NCI-H2227 treated with DMSO at 0.1 percent for 48 hours (cell line): ENCODE results near the gene DNAJC7.

ENCODE experiments used
- DNase-seq: peaks from one replicate; lab custom pipeline; 2025; lab: John Stamatoyannopoulos, UW

Gene DNAJC7, protein sequence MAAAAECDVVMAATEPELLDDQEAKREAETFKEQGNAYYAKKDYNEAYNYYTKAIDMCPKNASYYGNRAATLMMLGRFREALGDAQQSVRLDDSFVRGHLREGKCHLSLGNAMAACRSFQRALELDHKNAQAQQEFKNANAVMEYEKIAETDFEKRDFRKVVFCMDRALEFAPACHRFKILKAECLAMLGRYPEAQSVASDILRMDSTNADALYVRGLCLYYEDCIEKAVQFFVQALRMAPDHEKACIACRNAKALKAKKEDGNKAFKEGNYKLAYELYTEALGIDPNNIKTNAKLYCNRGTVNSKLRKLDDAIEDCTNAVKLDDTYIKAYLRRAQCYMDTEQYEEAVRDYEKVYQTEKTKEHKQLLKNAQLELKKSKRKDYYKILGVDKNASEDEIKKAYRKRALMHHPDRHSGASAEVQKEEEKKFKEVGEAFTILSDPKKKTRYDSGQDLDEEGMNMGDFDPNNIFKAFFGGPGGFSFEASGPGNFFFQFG

DNA sequence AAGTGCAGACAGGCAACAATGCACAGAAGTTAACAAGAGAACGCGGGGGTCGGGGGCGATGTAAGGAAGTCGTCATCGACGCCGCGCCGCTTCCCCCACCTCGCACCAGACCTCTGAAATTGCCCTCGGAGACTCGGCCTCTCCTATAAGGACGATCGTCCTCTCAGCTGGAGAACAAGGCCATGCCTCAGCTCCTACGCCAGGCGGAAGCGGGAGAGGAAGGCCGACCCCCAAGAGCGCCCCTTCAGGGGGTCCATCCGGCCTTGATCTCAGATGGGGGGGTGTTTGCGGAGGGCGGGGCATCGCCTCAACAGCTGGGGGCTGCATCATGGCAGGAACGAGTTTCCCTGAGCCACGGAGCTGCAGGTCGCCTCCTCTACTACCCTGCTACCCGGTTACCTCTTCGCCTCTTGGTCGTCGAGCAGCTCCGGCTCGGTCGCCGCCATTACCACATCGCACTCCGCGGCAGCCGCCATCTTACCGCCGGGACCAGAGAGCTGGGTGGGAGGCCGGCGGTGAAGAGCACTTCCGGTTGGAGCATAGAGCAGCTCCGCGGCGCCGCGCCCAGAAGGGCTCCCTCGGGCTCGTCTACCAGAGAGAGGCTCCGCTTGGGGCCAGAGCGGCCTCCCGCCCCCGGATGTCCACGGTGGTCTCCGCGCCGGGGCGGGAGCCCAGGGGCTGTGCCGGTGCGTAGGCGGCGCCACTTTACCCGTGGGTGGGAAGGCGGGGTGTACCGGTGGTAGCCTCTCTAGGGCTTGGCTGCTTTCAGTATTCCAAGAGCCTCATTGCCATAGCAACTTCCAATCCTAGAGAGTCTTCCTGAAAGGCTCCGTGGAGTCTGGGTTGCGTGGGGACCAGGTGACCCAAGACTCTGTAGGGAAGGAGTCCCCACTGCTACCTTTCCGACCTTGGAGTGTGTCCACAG lies at the start of gene DNAJC7:
DNAJC7 (minus strand) TSS at position 499 of the 925 bp plus-strand sequence; CDS start at position 476, 23 bp downstream.
- DNase-seq = peak; percentile 95

DNA sequence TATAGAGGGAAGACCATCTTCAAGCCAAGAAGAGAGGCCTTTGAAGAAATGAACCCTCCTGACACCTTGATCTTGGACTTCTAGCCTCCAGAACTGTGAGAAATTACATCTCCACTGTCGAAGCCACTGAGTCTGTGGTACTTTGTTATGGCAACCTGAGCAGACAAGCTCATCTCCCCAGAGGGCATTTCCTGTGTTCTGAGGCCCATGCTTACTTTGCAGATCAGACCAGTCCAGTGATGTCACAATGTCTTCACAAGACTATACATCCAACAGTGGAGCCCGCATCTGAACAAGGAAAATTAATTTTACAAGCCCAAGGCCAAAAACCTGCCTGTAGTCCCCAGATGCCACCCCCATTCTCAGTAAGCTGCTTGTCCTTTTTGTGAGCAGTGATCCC lies 48.0 kb upstream of the DNAJC7 start:
- no peak for DNase-seq

DNA sequence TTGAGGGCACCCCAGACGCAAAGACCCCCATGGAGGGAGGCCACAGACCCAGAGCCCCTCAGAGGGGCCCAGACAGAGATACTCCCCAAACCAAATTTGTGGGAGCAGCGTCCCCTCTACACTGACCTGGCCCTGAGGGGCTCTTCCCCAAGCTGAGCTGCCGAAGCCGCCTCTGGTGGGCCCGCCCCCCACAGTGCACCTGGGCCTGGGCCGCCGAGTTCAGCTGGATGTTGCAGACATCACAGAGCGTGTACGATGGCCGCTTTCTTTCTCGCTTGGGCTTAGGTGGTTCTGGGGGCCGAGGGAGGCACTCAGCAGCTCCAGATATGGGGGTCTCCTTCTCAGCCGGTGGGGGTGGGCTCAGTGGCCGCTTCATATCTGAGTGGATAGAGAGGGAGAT lies 45.4 kb upstream of the DNAJC7 start:
- no peak for DNase-seq

DNA sequence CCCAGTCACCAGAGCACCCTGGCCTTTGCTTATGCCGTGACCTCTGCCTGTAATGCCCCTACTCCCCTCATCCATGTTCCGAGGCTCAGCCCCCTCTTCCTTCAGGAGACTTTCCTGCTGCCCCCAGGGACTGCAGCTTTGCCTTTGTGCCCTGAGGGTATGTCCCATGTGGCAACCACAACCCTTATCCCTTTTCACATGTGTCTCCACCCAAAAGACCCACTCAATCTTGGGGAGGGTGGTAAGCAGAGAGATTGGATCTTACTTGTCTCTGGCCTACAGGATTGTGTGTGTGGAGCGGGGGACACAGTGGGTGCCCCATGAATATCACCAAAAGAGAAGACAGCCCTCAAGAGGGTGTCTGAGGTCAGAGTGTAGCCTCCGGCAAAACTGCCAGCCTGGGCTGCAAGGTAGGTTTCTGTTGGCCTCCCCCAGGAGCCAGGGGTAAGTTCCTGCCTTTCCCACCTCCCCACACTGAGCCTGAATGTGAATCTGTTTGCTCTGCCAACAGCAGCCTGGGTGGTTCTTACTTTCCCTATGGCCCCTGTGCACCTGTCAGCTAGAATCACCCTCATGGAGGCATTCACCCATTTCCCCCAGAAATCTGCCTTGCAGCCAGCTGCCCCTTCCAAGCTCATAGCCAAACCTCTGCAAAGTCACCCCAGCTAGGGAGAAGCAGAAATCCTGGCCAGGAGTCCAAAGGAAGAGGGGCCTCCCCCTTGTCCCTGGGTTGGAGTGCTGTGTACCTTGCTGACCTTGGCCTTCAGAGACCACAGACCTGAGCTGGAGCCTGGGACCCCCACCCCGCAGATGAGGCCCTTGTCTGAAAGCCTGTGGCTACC lies 44.6 kb upstream of the DNAJC7 start:
- DNase-seq = no peak

DNA sequence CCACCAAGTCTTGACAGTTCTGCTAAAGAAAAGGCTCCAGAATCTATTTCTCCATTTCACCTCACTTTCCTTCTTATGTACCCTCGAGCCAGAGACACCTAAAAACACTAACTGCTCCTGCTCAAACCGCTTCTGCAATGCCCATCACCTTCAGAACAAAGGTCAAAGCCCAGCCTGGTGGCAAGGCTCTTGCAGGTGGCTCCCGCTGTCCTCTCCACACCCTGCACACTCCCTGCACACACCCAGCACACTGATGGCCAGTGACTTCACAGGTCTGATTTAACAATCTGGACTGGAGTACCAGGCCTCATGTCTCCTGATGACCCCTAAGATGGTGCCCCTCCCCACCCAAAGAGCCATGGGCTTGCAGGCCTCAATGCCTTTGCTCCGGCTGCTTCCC lies 43.0 kb upstream of the DNAJC7 start:
- DNase-seq = no peak

DNA sequence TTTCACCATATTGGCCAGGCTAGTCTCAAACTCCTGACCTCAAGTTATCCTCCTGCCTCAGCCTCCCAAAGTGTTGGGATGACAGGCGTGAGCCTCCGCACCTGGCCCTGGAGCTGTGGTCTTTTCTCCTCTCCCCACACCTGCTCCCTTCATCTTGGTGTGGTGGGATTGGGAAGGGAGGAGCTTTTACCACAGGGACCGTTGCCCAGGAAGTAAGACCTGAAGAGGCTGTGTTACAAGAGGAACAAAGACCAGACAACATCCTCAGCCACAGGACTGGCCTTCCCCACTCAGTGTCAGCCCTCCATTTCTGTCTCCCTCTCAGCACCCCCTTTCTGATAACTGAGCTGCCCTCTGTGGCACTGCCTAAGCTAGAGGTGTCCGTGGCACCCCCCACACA lies 42.6 kb upstream of the DNAJC7 start:
- DNase-seq = no peak

DNA sequence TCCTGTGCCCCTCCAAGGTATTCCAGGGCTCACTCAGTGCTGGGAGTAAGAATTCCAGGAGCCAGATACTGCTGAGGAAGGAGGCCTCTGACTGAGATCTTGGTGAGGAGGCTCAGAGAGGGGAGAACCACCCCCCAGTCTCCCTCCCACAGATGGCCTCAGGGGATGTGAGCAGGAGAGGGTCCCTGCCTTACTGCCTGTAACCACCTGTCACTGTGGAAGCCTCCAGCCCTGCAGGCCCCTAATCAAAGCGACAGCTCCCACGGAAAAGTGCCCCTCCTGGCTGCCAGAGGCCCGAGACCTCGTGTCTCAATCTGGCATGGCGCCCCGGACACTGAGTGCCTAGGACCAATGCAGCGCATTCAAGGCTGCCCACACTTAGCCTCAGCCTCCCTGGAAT lies 40.8 kb upstream of the DNAJC7 start:
- no peak for DNase-seq

DNA sequence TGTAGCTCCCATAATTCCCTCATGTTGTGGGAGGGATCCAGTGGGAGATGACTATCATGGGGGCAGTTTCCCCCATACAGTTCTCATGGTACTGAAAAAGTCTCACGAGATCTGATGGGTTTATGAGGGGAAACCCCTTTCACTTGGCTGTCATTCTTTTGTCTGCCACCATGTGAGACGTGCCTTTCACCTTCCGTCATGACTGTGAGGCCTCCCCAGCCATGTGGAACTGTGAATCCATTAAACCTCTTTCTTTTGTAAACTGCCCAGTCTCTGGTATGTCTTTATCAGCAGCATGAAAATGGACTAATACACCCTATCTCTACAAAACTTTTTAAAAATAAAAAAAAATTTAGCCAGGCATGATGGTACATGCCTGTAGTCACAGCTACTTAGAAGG lies 39.4 kb upstream of the DNAJC7 start:
- no peak for DNase-seq

DNA sequence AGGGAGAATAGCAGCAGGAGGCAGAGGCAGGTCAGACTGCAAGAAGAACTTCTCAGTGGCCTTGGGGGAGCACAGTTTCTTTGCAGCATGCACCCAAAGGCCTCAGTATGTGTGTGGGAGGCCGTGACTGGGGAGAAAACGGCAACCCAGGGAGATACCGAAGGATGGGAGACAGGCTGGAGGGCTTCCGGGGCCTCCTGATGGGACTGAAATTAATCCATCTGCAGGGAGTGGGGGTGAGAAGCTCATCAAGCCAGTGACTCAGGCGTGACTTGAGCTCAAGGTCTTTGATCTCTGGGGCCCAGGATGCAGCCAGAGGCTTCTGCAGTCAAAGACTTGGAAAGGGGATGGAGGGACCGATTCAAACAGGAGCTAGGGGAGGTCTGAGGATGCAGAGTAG lies 38.3 kb upstream of the DNAJC7 start:
- DNase-seq = no peak

DNA sequence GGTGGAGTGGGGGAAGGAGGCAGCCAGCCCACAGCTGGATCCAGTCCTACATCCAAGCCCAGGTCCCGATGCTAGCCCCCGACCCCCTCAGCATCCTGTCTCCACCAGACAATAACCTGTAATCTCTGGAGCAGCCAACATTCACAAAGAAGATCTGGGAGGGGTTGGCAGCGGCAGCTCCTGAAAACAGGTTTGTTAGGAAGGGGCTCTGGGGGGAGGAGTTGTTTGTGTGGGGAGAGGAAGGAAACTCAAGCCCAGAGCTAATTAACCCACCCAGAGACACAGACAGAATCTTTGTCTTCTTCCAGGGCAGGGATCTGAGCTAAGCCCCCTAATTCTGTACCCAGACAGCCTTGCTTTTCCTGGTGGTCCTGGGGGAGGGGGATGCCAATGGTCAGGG lies 37.8 kb upstream of the DNAJC7 start:
- no peak for DNase-seq

DNA sequence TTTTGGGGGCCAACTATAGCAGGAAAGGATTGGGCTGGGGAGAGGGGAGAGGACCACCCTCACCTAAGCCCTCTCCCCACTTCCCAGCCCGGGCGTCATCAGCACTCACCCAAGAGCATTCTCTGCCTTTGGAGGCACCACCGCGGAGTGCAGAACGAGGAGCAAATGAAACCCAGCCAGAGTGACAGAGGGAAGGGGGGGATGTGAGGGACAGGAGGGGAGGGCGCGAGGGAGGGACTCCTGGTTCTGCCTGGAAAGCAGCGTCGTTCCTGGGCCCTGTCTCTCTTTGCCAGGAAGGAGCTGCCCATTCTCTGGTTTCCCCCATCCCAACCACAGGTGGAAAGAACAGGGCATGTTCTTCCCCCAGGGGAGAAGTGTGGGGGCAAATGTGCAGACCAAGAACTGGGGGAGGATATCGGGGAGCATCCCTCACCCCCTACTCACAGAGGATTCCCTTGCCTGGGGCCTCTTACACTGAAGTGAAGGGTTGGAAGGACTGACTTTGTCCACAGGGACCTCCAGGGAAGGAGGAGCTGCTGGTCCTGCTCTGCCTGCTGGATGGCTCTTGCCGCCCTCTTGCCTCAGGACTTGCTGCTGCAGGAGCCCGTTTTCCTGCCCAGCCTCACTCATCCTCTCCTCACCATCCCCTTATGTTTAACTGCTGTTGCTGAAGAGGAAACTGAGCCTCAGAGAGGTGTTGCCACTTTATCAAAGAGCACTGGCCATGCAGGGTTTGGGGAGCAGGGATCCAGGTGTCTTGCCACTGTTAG lies 36.7 kb upstream of the DNAJC7 start:
- DNase-seq = no peak

DNA sequence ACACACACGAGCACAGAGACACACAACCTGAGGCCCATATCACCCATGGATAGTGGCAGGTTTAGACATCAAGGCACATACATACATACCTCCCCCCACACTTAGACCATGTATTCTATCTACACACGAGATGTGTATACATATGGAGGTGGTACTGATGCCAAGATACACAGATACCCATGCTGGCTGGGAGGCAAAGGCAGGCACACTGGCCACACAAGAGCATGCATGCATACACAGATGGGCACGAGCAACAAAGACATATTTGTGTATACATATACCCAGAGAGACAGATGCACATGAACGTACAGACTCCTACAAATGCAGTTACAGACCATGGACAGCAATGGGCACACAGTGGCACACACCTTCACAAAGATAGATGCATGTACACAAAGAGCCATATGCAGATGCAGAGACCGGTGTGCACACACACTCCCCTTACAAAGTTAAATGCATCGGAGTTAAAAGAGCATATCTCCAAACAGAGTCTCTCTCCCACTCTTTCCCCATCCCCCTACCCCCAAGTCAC lies 35.2 kb upstream of the DNAJC7 start:
- DNase-seq = no peak

DNA sequence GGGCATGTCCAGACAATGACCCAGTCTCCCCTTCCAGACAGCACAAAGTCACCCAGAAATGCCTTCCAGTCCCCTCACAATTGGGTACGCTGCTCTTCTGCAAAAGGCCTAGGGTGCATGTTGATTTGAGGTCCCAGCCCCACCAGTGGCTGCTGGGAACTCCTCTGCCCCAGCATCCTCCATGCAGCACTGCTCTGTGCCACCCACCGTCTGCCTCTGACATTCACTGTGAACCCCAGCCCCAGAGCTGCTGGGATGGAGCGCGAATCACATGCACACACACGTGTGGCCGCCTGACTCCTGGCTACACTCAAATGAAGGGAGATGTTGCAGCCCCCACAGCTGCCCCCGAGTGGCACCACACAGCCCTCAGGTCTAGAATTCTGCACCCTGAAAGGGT lies 34.4 kb upstream of the DNAJC7 start:
- DNase-seq = no peak

DNA sequence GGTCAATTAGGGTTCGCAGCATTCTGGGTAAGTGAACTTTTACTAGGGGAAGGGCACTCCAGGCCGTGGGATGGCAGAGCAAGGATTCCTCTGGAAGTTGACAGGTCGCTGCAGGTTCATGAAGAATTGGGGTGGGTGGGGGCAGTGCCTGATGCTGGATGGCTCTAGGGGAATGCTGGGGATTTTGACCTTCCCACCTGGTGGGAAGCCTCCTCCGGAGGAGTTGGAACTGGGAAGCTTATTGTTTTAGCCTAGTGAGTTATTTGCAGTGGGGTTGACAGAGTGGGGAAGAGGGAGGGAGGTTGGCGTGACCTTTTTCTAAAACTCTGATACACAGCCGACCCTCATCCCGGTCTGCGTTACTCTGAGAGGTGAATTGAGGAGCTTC lies 33.8 kb upstream of the DNAJC7 start:
- DNase-seq = no peak

DNA sequence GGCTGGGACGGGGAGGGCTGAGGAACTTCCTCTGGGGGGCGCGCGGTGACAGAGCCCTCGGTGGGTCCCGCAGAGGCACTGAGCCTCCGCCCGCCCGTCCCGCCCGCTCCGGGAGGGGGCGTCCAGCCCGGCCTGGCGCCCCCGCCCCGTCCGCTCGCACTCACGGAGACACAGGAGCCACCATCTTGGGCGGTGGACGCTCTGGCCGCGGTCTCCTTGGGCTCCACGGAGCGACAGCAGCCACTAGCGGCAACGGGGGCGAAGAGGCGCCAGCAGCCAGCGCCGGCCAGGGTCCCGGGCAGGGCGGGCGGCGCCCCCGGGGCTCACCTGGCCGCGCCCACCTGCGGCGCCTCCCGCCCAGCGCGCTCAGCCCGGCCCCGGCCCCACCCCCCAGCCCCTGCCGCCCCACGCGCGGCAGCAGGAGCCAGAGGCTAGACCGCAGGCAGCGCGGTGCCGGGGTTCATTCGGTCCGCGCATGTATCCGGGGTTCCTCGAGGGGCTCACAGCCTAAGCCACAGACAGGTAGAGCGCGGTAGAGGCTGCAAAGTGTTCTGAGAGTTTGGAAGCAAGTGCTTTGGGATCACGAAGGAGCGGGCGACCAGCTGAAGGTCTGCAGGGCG lies 33.3 kb upstream of the DNAJC7 start, which contains the start of gene C17orf113:
C17orf113 (minus strand) TSS at position 209 of the 620 bp plus-strand sequence. CDS start 7,225 bp downstream, outside the sequence.
- peak; percentile 57 for DNase-seq

DNA sequence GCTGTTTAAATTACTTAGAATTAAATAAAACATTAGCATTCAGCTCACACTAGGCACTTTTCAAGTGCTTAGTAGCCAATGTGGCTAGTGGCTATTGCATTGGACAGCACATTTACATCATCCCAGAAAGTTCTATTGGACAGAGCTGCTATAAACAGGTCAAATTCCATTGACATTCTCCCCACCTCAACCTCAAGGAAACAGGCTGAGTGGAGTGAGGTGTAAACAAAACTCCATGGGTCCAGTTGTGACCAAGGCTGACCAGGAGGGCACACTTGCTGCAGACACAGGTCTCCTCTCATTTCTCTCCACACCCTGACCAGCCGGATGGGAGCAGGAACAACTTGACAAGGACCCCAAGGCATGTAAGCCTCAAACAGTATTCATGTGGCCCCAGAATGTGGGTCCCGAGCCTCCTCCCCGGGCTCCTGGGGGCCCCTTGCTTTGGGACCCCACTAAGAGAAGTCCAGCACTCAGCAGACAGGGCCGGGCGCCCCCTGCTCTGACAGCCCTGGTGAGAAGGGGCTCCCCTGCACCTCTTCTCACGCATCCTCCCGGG lies 32.7 kb upstream of the DNAJC7 start:
- no peak for DNase-seq

DNA sequence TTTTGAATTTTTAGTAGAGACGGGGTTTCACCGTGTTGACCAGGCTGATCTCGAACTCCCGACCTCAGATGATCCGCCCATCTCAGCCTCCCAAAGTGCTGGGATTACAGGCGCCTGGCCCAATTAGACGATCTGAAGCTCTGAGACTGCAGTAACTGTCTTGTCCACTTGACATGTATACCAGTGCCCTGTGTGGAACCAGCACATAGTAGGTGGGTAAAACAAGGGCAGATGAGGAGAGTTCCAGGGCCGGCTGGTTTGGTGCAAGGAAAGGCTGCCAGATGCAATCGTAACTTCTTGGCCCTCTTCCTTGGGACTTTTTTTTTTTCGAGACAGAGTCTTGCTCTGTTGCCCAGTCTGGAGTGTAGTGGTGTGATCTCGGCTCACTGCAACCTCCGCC lies 30.1 kb upstream of the DNAJC7 start:
- DNase-seq = no peak

DNA sequence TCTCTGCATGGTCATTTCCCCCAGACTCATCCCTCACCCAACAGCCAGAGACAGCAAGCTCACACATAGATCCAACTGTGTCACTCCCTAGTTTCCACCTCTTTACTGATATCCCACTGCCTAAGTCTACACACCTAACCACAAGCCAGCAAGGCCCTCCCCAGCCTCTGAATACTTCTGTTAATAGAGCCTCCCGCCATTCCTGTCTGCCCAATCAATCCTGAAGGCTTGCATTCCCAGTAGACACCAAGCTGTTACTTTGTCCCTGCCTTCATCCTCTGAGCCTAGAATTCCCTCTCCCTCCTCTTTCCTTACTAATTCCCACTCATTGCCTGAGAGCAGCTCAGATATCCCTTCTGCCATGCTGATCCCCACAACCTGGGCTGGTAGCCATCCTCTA lies 28.5 kb upstream of the DNAJC7 start:
- no peak for DNase-seq

DNA sequence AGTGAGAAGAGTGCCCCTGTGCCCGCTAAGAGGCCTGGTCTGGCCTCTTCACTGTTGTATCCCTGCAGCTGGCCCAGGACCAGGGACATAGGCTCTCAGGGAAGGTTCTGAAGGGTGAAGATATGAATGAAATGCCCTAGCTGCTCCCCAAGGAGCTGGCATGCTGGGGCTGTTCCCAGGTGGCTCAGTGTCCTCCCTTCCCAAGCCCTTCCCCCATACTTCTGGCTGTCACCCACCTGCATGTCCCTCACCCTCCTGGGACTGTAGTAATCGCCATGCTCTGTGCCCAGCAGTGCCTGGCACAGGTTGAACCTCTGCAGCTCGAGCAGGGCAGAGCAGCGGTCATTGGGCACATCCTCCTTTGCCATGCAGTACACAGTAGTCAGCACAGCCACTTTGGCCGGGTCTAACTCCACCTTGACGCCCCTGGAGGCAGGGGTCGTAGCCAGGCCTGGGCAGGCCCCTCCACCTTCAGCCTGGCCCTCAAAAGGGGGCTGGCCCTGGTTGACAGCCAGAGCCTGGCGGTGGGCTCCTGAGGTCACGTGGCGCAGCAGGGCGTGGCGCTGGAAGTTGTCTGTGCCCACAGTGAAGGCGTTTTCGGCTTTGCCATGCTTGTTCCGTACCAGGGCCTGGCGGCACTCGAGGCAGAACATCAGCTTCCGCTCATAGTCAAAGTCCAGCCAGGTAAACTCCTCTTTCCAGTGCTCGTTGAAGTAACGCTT lies 25.5 kb upstream of the DNAJC7 start:
- no peak for DNase-seq
